IMR-90 (cell line): ENCODE results near the gene PHOX2A. TPM values are rescaled to one million over a fixed set of nuclear protein-coding genes. Genes with fewer than 3 reads are reported as not detected.

Experiments used
- ATAC-seq: fragments of 200-7000 bp; cut with Tn5 transposase; 2 replicates; pipeline ENCODE4 v1.9.1; 2020; ENCODE audit warnings: low read depth, mild to moderate bottlenecking, moderate library complexity
- BruUV-seq: library from RNA; stranded (reverse); fragments of 400-500 nt; replicated peaks from 2 replicates; lab custom pipeline; 2021; lab: Mats Ljungman, UMichigan
- CTCF ChIA-PET: fragments of 300-600 bp; formaldehyde crosslinking; extraction: SDS; loops from one replicate; lab custom pipeline; 2021; ENCODE audit warnings: antibody characterized with exemption; lab: Yijun Ruan, JAX
- POLR2A ChIA-PET: fragments of 300-600 bp; sonication (Branson Sonifier 250); formaldehyde crosslinking; loops from one replicate; lab custom pipeline; 2022; ENCODE audit warnings: antibody characterized with exemption; ENCODE audit not compliant: unreplicated experiment; lab: Charles Lee
- DNase-seq: peaks from one replicate; pipeline ENCODE4 v3.0.0; 2013
- H2AFZ ChIP-seq: replicated peaks from 2 replicates; pipeline ENCODE3; 2013; ENCODE audit warnings: low read length, mild to moderate bottlenecking; ENCODE audit not compliant: poor library complexity
- H2AK5ac ChIP-seq: 2 replicates; pipeline ENCODE4 v1.6.1; 2013; ENCODE audit warnings: low read depth, low read length, inconsistent platforms
- H2AK9ac ChIP-seq: replicated peaks from 2 replicates; pipeline ENCODE3; 2013; ENCODE audit warnings: mild to moderate bottlenecking, low read depth, low read length, moderate library complexity; ENCODE audit not compliant: poor library complexity
- H2BK120ac ChIP-seq: 2 replicates; pipeline ENCODE4 v1.6.1; 2013; ENCODE audit warnings: low read depth, low read length, inconsistent platforms
- H2BK15ac ChIP-seq: 3 replicates; pipeline ENCODE4 v1.6.1; 2013; ENCODE audit warnings: low read depth, low read length, inconsistent platforms
- H2BK20ac ChIP-seq: 2 replicates; pipeline ENCODE4 v1.6.1; 2013; ENCODE audit warnings: low read depth, mild to moderate bottlenecking, inconsistent platforms, low read length, moderate library complexity
- H2BK5ac ChIP-seq: 2 replicates; pipeline ENCODE4 v1.6.1; 2013; ENCODE audit warnings: mild to moderate bottlenecking, low read depth, low read length, inconsistent platforms; ENCODE audit not compliant: poor library complexity, severe bottlenecking
- H3K14ac ChIP-seq: replicated peaks from 2 replicates; pipeline ENCODE4 v1.6.1; 2013; ENCODE audit warnings: low read depth, low read length, inconsistent platforms
- H3K18ac ChIP-seq: 2 replicates; pipeline ENCODE4 v1.6.1; 2013; ENCODE audit warnings: low read depth, low read length, control low read depth
- H3K23ac ChIP-seq: 2 replicates; pipeline ENCODE4 v1.6.1; 2013; ENCODE audit warnings: low read depth, low read length, inconsistent platforms
- H3K27ac ChIP-seq: 2 replicates; pipeline ENCODE4 v1.5.1; 2013; ENCODE audit warnings: mild to moderate bottlenecking, control low read depth, low read length; ENCODE audit not compliant: insufficient read depth
- H3K27me3 ChIP-seq: 2 replicates; pipeline ENCODE4 v1.6.1; 2013; ENCODE audit warnings: low read length; ENCODE audit not compliant: control insufficient read depth, insufficient read depth
- H3K36me3 ChIP-seq: 2 replicates; pipeline ENCODE4 v1.6.1; 2013; ENCODE audit warnings: low read length, mixed read lengths; ENCODE audit not compliant: control insufficient read depth, insufficient read depth
- H3K4ac ChIP-seq: 2 replicates; pipeline ENCODE4 v1.6.1; 2013; ENCODE audit warnings: low read depth, low read length, inconsistent platforms
- H3K4me1 ChIP-seq: 2 replicates; pipeline ENCODE4 v1.6.1; 2013; ENCODE audit warnings: low read length, mixed read lengths; ENCODE audit not compliant: control insufficient read depth, insufficient read depth
- H3K4me2 ChIP-seq: 2 replicates; pipeline ENCODE4 v1.6.1; 2013; ENCODE audit warnings: low read depth, mild to moderate bottlenecking, control low read depth, low read length, moderate library complexity
- H3K4me3 ChIP-seq: 2 replicates; pipeline ENCODE4 v1.5.1; 2013; ENCODE audit warnings: low read depth, mild to moderate bottlenecking, control low read depth, low read length, moderate library complexity; ENCODE audit not compliant: insufficient read depth
- H3K56ac ChIP-seq: 2 replicates; pipeline ENCODE4 v1.6.1; 2013; ENCODE audit warnings: low read length, inconsistent platforms; ENCODE audit not compliant: insufficient read depth; ENCODE audit errors: extremely low read depth
- H3K79me1 ChIP-seq, 2 experiments: 2 replicates each; pipeline ENCODE4 v1.6.1; 2013; ENCODE audit warnings: low read length in 2 of 2, inconsistent platforms in 1 of 2, low read depth in 1 of 2
- H3K9ac ChIP-seq: 2 replicates; pipeline ENCODE4 v1.6.1; 2013; ENCODE audit warnings: low read depth, low read length, control low read depth
- H3K9me1 ChIP-seq: 2 replicates; pipeline ENCODE4 v1.6.1; 2013; ENCODE audit warnings: low read length, inconsistent platforms; ENCODE audit not compliant: insufficient read depth
- H3K9me3 ChIP-seq: 2 replicates; pipeline ENCODE4 v1.6.1; 2013; ENCODE audit warnings: low read length; ENCODE audit not compliant: control insufficient read depth, insufficient read depth
- H4K20me1 ChIP-seq: 2 replicates; pipeline ENCODE4 v1.6.1; 2013; ENCODE audit warnings: low read length, inconsistent platforms; ENCODE audit not compliant: insufficient read depth
- H4K5ac ChIP-seq: 2 replicates; pipeline ENCODE4 v1.6.1; 2013; ENCODE audit warnings: mild to moderate bottlenecking, low read depth, low read length, control low read depth
- H4K8ac ChIP-seq, 2 experiments: 2 replicates each; pipeline ENCODE4 v1.6.1; 2013; ENCODE audit warnings: low read depth in 2 of 2, low read length in 2 of 2, control low read depth in 1 of 2, inconsistent platforms in 1 of 2
- H4K91ac ChIP-seq: 2 replicates; pipeline ENCODE4 v1.6.1; 2013; ENCODE audit warnings: low read depth, low read length, inconsistent platforms; ENCODE audit not compliant: insufficient read depth
- BHLHE40 ChIP-seq: fragments of 150-350 bp; IDR thresholded peaks from 2 replicates; pipeline ENCODE4 v1.6.1; 2016; ENCODE audit warnings: mild to moderate bottlenecking, low read depth, low read length
- CEBPB ChIP-seq: IDR thresholded peaks from 2 replicates; pipeline ENCODE4 v1.6.1; 2012; ENCODE audit warnings: low read depth, low read length, improper control_type of control experiment
- FOS ChIP-seq: fragments of 150-350 bp; IDR thresholded peaks from 2 replicates; pipeline ENCODE4 v1.6.1; 2016; ENCODE audit warnings: low read depth, low read length
- MAFK ChIP-seq: IDR thresholded peaks from 2 replicates; pipeline ENCODE4 v1.6.1; 2012; ENCODE audit warnings: low read depth, low read length, improper control_type of control experiment
- MAZ ChIP-seq: IDR thresholded peaks from 2 replicates; pipeline ENCODE4 v1.6.1; 2012; ENCODE audit warnings: low read depth, mild to moderate bottlenecking, low read length, improper control_type of control experiment, moderate library complexity, borderline replicate concordance
- MXI1 ChIP-seq: IDR thresholded peaks from 2 replicates; pipeline ENCODE4 v1.6.1; 2012; ENCODE audit warnings: low read depth, mild to moderate bottlenecking, low read length, moderate library complexity, borderline replicate concordance
- NFE2L2 ChIP-seq: fragments of 150-350 bp; IDR thresholded peaks from 2 replicates; pipeline ENCODE4 v1.6.1; 2016; ENCODE audit warnings: low read depth, mild to moderate bottlenecking, low read length
- POLR2A ChIP-seq: IDR thresholded peaks from 2 replicates; pipeline ENCODE4 v1.6.1; 2012; ENCODE audit warnings: mild to moderate bottlenecking, low read depth, low read length
- RAD21 ChIP-seq: IDR thresholded peaks from 2 replicates; pipeline ENCODE4 v1.6.1; 2012; ENCODE audit warnings: low read length, improper control_type of control experiment
- RCOR1 ChIP-seq: IDR thresholded peaks from 2 replicates; pipeline ENCODE4 v1.6.1; 2012; ENCODE audit warnings: mild to moderate bottlenecking, low read length, improper control_type of control experiment; ENCODE audit not compliant: insufficient replicate concordance
- SMC3 ChIP-seq: fragments of 150-350 bp; IDR thresholded peaks from 2 replicates; pipeline ENCODE4 v1.6.1; 2016; ENCODE audit warnings: low read depth, mild to moderate bottlenecking, antibody characterized with exemption, low read length, moderate library complexity
- WGBS, 2 experiments: methylation state at CpG; one replicate each; pipeline versions ENCODE4 v1.1.5 to v1.1.7; 2013; ENCODE audit warnings: missing lambda C conversion rate in 2 of 2; ENCODE audit not compliant: insufficient read length in 1 of 2; ENCODE audit errors: extremely low coverage in 2 of 2; 5-methylcytosine and 5-hydroxymethylcytosine counted together
- dilution Hi-C: fragments of 300-500 bp; cut with HindIII; formaldehyde crosslinking; loops from one replicate; pipeline ENCODE4 v1.14.3; 2018; ENCODE audit warnings: low sequenced_read_pairs; ENCODE audit not compliant: unreplicated experiment
- in situ Hi-C: fragments of 300-500 bp; cut with MboI; formaldehyde crosslinking; loops from 3 replicates; pipeline ENCODE4 v1.14.3; 2019; ENCODE audit warnings: low sequenced_read_pairs, inconsistent platforms, mixed read lengths
- intact Hi-C: fragments of 100-400 bp; cut with micrococcal nuclease; formaldehyde crosslinking; loops from 2 replicates; pipeline ENCODE4 v1.10.0; 2022
- polyA plus RNA-seq, 3 experiments: library from polyadenylated mRNA; depleted of rRNA; stranded (reverse); fragments of >200 nt; gene quantifications; 2 replicates each; pipeline ENCODE4 v1.2.3, GENCODE V29; 2012; ENCODE audit warnings: low replicate concordance in 1 of 3
- total RNA-seq: library from RNA; depleted of rRNA; stranded (reverse); fragments of >200 nt; gene quantifications from 2 replicates; pipeline ENCODE4 v1.2.3, GENCODE V29; 2012
- TF ChIP-seq, protein P1 (sequence below): fragments of 150-350 bp; IDR thresholded peaks from 2 replicates; pipeline ENCODE4 v1.6.1; 2016; ENCODE audit warnings: low read depth, mild to moderate bottlenecking, low read length, moderate library complexity, borderline replicate concordance
- TF ChIP-seq, protein P2 (sequence below): conservative IDR thresholded peaks from 2 replicates; pipeline ENCODE4 v1.5.1; 2012; ENCODE audit warnings: mild to moderate bottlenecking, low read depth, low read length, improper control_type of control experiment

The PHOX2A gene
- total and polyA plus RNA-seq, 2 of the 4 experiments (the other 2 are of a cell fraction): not detected

DNA sequence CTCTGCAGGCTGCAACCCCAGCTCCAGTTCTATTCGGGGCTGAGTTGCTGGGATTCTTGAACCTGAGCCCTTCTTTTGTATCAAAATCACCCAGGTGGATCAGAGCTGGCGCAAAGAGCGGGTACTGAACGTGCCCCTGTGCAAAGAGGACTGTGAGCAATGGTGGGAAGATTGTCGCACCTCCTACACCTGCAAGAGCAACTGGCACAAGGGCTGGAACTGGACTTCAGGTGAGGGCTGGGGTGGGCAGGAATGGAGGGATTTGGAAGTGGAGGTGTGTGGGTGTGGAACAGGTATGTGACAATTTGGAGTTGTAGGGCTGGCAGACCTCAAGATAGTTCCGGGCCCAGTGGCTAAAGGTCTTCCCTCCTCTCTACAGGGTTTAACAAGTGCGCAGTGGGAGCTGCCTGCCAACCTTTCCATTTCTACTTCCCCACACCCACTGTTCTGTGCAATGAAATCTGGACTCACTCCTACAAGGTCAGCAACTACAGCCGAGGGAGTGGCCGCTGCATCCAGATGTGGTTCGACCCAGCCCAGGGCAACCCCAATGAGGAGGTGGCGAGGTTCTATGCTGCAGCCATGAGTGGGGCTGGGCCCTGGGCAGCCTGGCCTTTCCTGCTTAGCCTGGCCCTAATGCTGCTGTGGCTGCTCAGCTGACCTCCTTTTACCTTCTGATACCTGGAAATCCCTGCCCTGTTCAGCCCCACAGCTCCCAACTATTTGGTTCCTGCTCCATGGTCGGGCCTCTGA is 48.3 kb downstream of the PHOX2A start:
- TF ChIP-seq POLR2A (no peak), SMC3 (no peak), FOS (no peak), CEBPB (no peak), MXI1 (no peak), MAZ (no peak), RCOR1 (no peak), BHLHE40 (no peak), MAFK (no peak), RAD21 (no peak), NFE2L2 (no peak)
- TF ChIP-seq, protein P1, sequence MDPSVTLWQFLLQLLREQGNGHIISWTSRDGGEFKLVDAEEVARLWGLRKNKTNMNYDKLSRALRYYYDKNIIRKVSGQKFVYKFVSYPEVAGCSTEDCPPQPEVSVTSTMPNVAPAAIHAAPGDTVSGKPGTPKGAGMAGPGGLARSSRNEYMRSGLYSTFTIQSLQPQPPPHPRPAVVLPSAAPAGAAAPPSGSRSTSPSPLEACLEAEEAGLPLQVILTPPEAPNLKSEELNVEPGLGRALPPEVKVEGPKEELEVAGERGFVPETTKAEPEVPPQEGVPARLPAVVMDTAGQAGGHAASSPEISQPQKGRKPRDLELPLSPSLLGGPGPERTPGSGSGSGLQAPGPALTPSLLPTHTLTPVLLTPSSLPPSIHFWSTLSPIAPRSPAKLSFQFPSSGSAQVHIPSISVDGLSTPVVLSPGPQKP: no peak
- TF ChIP-seq, protein P2, sequence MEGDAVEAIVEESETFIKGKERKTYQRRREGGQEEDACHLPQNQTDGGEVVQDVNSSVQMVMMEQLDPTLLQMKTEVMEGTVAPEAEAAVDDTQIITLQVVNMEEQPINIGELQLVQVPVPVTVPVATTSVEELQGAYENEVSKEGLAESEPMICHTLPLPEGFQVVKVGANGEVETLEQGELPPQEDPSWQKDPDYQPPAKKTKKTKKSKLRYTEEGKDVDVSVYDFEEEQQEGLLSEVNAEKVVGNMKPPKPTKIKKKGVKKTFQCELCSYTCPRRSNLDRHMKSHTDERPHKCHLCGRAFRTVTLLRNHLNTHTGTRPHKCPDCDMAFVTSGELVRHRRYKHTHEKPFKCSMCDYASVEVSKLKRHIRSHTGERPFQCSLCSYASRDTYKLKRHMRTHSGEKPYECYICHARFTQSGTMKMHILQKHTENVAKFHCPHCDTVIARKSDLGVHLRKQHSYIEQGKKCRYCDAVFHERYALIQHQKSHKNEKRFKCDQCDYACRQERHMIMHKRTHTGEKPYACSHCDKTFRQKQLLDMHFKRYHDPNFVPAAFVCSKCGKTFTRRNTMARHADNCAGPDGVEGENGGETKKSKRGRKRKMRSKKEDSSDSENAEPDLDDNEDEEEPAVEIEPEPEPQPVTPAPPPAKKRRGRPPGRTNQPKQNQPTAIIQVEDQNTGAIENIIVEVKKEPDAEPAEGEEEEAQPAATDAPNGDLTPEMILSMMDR: no peak
- Histone ChIP-seq H2BK5ac (no peak overlapping the region), H3K9me3 (no peaks in the 10 kb centered on the region), H4K8ac (no peak overlapping the region), H3K9me1 (no peaks in the 10 kb centered on the region), H2AK9ac (no peak overlapping the region), H3K56ac (no peak overlapping the region), H3K4ac (no peak overlapping the region), H3K4me2 (no peak overlapping the region), H4K91ac (no peak overlapping the region), H3K79me1 (no peaks in the 10 kb centered on the region), H2BK120ac (no peak overlapping the region), H2AFZ (no peak overlapping the region), H4K5ac (no peak overlapping the region), H3K18ac (no peak overlapping the region), H2AK5ac (no peak overlapping the region), H3K4me3 (no peak overlapping the region), H4K20me1 (no peaks in the 10 kb centered on the region), H2BK20ac (no peak overlapping the region), H3K14ac (no peak overlapping the region), H2BK15ac (no peak overlapping the region), H3K27ac (no peak overlapping the region), H3K4me1 (no peaks in the 10 kb centered on the region), H3K27me3 (peaks cover 11% of the 10 kb centered on the region), H3K36me3 (no peaks in the 10 kb centered on the region), H3K23ac (no peak overlapping the region), H3K9ac (no peak overlapping the region)
- no TSS peak for BruUV-seq
- POLR2A ChIA-PET: no interaction called here
- ATAC-seq (no peak), DNase-seq (no peak)
- CTCF ChIA-PET: interaction anchor here (0.6 to 3.0 kb wide), 2 partner anchors 12 to 13 kb away, joined by 3 to 11 read pairs; no protein-coding TSS in a partner anchor
- 64% methylated on average over 5 of the region's 12 CpGs; no CpG with 5 or more reads in 1 of the 2 experiments for WGBS, 2 experiments
- dilution Hi-C loops: no loop called here
- in situ Hi-C loops: no loop called here
- intact Hi-C loops: no loop called here
